GM12873 (cell line): ENCODE results near the gene DCDC2C.

Source experiments
- CTCF ChIP-seq: IDR thresholded peaks from 2 replicates; pipeline ENCODE4 v1.5.1; 2012; ENCODE audit warnings: low read depth, mild to moderate bottlenecking, moderate library complexity, low read length, control low read depth; ENCODE audit not compliant: insufficient read depth; ENCODE audit errors: missing control alignments

Gene DCDC2C, protein sequence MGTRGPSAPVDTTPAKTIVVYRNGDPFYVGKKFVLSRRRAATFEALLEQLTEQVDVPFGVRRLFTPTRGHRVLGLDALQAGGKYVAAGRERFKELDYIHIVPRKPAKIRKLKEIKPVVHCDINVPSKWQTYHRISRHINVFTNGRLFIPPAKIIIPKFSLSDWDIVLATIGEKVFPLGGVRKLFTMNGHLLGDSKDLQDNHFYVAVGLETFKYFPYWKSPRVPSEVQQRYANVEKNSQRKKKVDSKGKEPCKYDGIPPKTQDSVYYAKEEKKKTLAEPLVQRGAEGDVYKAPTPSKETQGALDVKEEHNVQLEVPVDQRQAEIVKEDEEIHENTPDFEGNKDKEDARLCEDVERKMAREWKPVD

GRCh38 chr2:3703236-3703756, at the start of gene DCDC2C:
Gene DCDC2C (plus strand): TSS chr2:3703575. CDS start chr2:3703752, 177 bp downstream.
- no peak for TF ChIP-seq CTCF

DNA sequence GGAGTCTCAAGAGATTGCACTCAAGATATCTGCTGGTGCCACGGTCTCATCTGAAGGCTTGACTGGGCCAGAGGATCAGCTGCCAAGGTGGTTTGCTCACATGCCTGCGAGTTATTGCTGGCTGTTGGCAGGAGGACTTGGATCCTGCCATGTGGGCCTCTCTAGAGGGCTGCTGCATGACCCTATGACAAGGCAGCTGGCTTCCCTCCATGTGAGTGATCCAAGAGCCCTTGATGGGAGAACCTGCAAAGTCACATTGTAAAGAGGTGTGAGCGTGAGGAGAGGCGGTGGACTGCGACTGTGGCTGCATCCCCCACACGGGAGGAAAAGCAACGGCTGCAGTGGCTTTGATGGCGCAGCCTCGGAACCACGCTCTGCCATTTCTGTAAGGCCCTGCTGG, 49.4 kb upstream of the DCDC2C start:
- TF ChIP-seq CTCF, result no peak

DNA sequence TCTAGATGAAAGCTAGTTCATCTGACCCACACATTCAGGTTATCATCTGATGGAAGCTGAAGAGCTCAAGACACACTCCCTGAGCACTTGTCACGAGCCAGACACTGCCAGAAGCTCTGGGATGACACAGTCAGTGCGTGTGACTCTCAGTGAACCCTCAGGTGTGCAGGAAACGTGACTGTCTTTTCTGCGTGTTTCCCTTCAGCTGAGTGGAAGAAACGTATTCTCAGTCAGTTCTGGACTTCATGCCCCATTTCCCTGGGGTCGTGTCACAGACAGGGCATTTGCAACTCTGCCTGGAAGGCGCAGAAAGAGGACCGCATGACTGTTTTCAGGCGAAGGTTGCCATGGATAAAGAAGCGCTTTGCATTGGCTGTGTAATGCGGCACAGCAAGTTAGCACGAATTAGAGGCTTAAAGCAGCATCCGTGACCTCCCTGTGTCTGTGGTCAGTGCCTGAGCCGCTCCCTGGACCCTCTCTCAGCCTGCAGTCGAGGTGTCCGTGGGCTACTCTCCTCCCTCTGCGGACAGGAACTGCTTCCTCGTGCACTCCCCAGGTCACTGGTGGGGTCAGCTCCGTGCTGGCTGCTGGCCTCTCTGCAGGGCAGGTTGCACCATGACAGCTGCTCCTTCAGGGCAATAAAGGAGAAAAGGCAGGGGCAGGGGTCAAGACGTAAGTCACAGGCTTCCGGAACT, 48.7 kb upstream of the DCDC2C start:
- no peak for TF ChIP-seq CTCF

- TF ChIP-seq CTCF, result no peak
Measured at GRCh38 chr2:3655871-3656761, 47.3 kb upstream of the DCDC2C start.

- no peak for TF ChIP-seq CTCF
Measured at GRCh38 chr2:3656762-3657721, 46.3 kb upstream of the DCDC2C start.

GRCh38 chr2:3657881-3658280, 45.5 kb upstream of the DCDC2C start, which contains the start of gene ALLC:
Gene ALLC (plus strand): TSS chr2:3658200. CDS start chr2:3671158, 12,958 bp downstream.
- TF ChIP-seq CTCF, result no peak
